ENCODE measurements around the gene LCOR. TPM values are rescaled to one million over a fixed set of nuclear protein-coding genes. Genes with fewer than 3 reads are reported as not detected.
A peak's percentile ranks its signal among the peaks of the same experiment; 100 is the strongest.

The LCOR gene
- total and polyA plus RNA-seq, 2 of the 13 experiments (the other 11 are each of a cell fraction or from before 2014, with no cell fraction given), result 12.4 to 23.7 TPM

GRCh38 chr10:96833220-96834001, 1.3 kb downstream of the LCOR start (continued):
- TF ChIP-seq GMEB1 (CRISPR knock-in tag; IDR thresholded peaks at IDR 0.05; ENCODE audit: borderline replicate concordance) (no peak), FOSL2 (CRISPR knock-in tag; IDR thresholded peaks at IDR 0.05) (no peak), AFF4 (CRISPR knock-in tag; IDR thresholded peaks at IDR 0.05) (0 out of 2 replicates have a peak, but pooled peaks have one; percentile 48)

GRCh38 chr10:96834120-96834519, 2.0 kb downstream of the LCOR start:
- intact Hi-C loops (cut with micrococcal nuclease; ENCODE audit: unreplicated experiment) (loop anchor here (5.0 kb wide), 4 partner anchors 37 to 203 kb away; no protein-coding TSS in a partner anchor), in situ Hi-C loops (cut with HindIII; ENCODE audit: extremely low pct_ligation_motif_present, low pct_unique_long_range_greater_than_20kb) (no loop called here)
- no peaks in the 10 kb centered on the region for H3K9me3 ChIP-seq (ENCODE audit: low read length)
- WGBS (ENCODE audit: low lambda C conversion rate), result 7% methylated on average over 8 of the region's 8 CpGs
- H3K9ac ChIP-seq (ENCODE audit: insufficient read depth, low read depth, low read length), result peak overlapping the region; percentile 86
- DNase-seq (ENCODE audit: low spot score) (no peak), FAIRE-seq (no peak), ATAC-seq (no peak)
- H3K79me2 ChIP-seq (ENCODE audit: insufficient read depth, low read length), result peaks cover 58% of the 10 kb centered on the region
- no peak overlapping the region for H2AFZ ChIP-seq (ENCODE audit: low read length)
- BruUV-seq (replicated peaks), result TSS peak; percentile 56
- no peaks in the 10 kb centered on the region for H3K27me3 ChIP-seq (ENCODE audit: control insufficient read depth in 1 of 2, insufficient read depth in 2 of 2, low read length in 2 of 2)
- peak overlapping the region; percentile 80 for H3K4me2 ChIP-seq (ENCODE audit: low read depth, low read length)
- H4K20me1 ChIP-seq (ENCODE audit: insufficient read depth, low read length), result peaks cover 21% of the 10 kb centered on the region
- CTCF ChIA-PET (ENCODE audit: low intra/inter-chr PET ratio, low total read pairs), result no interaction called here
- H3K27ac ChIP-seq (ENCODE audit: extremely low read length, insufficient read depth, low read length), result peak overlapping the region; percentile 82
- peaks cover 62% of the 10 kb centered on the region for H3K4me1 ChIP-seq (ENCODE audit: insufficient read depth, low read length)
- no peaks in the 10 kb centered on the region; a peak in 1 of 5 replicates for H3K36me3 ChIP-seq (replicated peaks in 1 of 2; ENCODE audit: control insufficient read depth in 1 of 2, insufficient read depth in 2 of 2, low read length in 2 of 2)
- POLR2A ChIA-PET, result interaction anchor here (2.3 kb wide), 1 partner anchor 30 kb away, joined by 10 read pairs; no protein-coding TSS in a partner anchor
- peak overlapping the region; percentile 84 to 95 (median 88) for H3K4me3 ChIP-seq (replicated peaks in 1 of 3; ENCODE audit: insufficient read depth in 1 of 3, low read depth in 2 of 3, low read length in 3 of 3)
- TF ChIP-seq REST (IDR thresholded peaks at IDR 0.05; ENCODE audit: borderline replicate concordance in 1 of 2, low read depth in 1 of 2, low read length in 2 of 2), result no peak
- 0 out of 2 replicates have a peak, but pooled peaks have one; percentile 6 for TF ChIP-seq ARID5B (CRISPR knock-in tag; IDR thresholded peaks at IDR 0.05)
- TF ChIP-seq SAP130 (CRISPR knock-in tag; IDR thresholded peaks at IDR 0.05; ENCODE audit: low read depth), result peak; percentile 12
